Measurements from ENCODE around the gene ROCK2. TPM values are rescaled to one million over a fixed set of nuclear protein-coding genes. Genes with fewer than 3 reads are reported as not detected.

The ROCK2 gene
- total and polyA plus RNA-seq, 2 donors (not counting 1 experiment from before 2014, with no cell fraction given): 2.3 to 30.2 TPM

DNA sequence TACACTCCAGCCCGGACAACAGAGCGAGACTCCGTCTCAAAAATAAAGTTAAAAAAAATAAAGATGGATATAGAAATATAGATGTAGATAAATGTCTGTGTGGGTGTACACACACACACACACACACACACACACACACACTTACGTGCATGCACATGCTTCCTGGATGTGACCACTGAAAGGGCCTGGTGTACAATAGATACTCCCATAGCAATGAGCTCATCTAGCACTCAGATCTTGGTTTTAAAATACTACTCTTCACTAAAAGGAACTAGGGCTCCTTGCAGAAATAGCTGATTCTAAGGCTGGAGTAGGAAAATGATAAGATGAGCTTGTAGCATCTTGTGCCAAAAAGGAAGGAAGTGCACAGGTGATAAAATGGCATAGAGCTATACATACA is 39.1 kb downstream of the ROCK2 start:
- peaks cover 34% of the 10 kb centered on the region for H4K20me1 ChIP-seq (ENCODE audit: control insufficient read depth, insufficient read depth, low read length, poor library complexity, severe bottlenecking)
- H3K4me3 ChIP-seq (ENCODE audit: control extremely low read depth in 1 of 5, extremely low read depth in 1 of 5, insufficient read depth in 1 of 5, low read depth in 2 of 5, low read length in 4 of 5): no peak overlapping the region
- no peak overlapping the region for H2AFZ ChIP-seq (ENCODE audit: insufficient read depth, low read depth, low read length, poor library complexity, severe bottlenecking)
- H3K9ac ChIP-seq (ENCODE audit: low read length): no peak overlapping the region
- H3K9me3 Mint-ChIP-seq (ENCODE audit: insufficient read depth): no peaks in the 10 kb centered on the region
- H3K4me1 Mint-ChIP-seq: peaks cover 7% of the 10 kb centered on the region
- ATAC-seq (ENCODE audit: low read depth): no peak
- no peaks in the 10 kb centered on the region for H3K27me3 ChIP-seq (replicated peaks in 1 of 4; ENCODE audit: control extremely low read depth in 1 of 4, control insufficient read depth in 3 of 4, insufficient read depth in 4 of 4, low read length in 3 of 4)
- no peaks in the 10 kb centered on the region for H3K27me3 Mint-ChIP-seq
- H3K27ac Mint-ChIP-seq: no peak overlapping the region
- intact Hi-C loops (cut with micrococcal nuclease): no loop called here
- no peak overlapping the region for H3K27ac ChIP-seq (ENCODE audit: low read length in 2 of 2)
- H3K79me2 ChIP-seq (ENCODE audit: control insufficient read depth, insufficient read depth, low read length): peaks cover 74% of the 10 kb centered on the region
- TF ChIP-seq EZH2 (IDR thresholded peaks at IDR 0.05; ENCODE audit: borderline replicate concordance, insufficient read depth, low read depth, low read length, poor library complexity, severe bottlenecking): no peak
- TF ChIP-seq, protein P1, sequence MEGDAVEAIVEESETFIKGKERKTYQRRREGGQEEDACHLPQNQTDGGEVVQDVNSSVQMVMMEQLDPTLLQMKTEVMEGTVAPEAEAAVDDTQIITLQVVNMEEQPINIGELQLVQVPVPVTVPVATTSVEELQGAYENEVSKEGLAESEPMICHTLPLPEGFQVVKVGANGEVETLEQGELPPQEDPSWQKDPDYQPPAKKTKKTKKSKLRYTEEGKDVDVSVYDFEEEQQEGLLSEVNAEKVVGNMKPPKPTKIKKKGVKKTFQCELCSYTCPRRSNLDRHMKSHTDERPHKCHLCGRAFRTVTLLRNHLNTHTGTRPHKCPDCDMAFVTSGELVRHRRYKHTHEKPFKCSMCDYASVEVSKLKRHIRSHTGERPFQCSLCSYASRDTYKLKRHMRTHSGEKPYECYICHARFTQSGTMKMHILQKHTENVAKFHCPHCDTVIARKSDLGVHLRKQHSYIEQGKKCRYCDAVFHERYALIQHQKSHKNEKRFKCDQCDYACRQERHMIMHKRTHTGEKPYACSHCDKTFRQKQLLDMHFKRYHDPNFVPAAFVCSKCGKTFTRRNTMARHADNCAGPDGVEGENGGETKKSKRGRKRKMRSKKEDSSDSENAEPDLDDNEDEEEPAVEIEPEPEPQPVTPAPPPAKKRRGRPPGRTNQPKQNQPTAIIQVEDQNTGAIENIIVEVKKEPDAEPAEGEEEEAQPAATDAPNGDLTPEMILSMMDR (IDR thresholded peaks at IDR 0.05): no peak
- WGBS (ENCODE audit: insufficient coverage): no CpG with 5 or more reads among the region's 4 CpGs
- peaks cover 0 to 9% (median 0%) of the 10 kb centered on the region in 3 donors for H3K9me3 ChIP-seq (ENCODE audit: control extremely low read depth in 1 of 3, control insufficient read depth in 2 of 3, insufficient read depth in 1 of 3, low read length in 2 of 3)
- no peaks in the 10 kb centered on the region for H3K36me3 ChIP-seq (replicated peaks in 1 of 2; ENCODE audit: control extremely low read depth in 1 of 2, control insufficient read depth in 1 of 2, extremely low read depth in 1 of 2, insufficient read depth in 2 of 2, low read length in 1 of 2)
- POLR2A ChIA-PET: no interaction called here
- no peaks in the 10 kb centered on the region for H3K4me1 ChIP-seq (ENCODE audit: control insufficient read depth in 2 of 2, insufficient read depth in 2 of 2, low read length in 2 of 2)
- DNase-seq: no peak
- CTCF ChIA-PET: no interaction called here
- H3K4me3 Mint-ChIP-seq: no peak overlapping the region
- no peak overlapping the region for H3K4me2 ChIP-seq (replicated peaks; ENCODE audit: low read depth, low read length, poor library complexity, severe bottlenecking)

DNA sequence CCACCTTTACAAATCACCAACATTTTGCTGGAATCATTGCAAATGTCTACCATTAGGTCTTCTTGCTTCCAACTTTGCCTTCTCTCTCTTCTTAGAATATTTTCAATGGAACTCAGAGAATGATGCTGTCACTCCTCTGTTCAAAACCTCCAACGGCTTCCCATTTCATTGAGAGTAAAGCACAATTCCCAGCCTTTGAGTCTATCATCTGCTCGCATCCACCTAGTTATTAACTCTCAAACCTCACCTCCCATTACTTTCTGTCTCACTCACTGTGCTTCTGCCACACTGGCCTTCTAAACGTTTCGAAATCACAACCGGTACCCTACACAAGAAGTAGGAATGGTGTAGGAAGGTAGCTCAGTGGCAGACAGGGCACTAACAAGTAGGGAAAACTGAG is 40.0 kb downstream of the ROCK2 start:
- TF ChIP-seq, protein P1 (IDR thresholded peaks at IDR 0.05): no peak
- TF ChIP-seq EZH2 (IDR thresholded peaks at IDR 0.05; ENCODE audit: borderline replicate concordance, insufficient read depth, low read depth, low read length, poor library complexity, severe bottlenecking): no peak
- H3K27me3 ChIP-seq (replicated peaks in 1 of 4; ENCODE audit: control extremely low read depth in 1 of 4, control insufficient read depth in 3 of 4, insufficient read depth in 4 of 4, low read length in 3 of 4): no peaks in the 10 kb centered on the region
- ATAC-seq (ENCODE audit: low read depth): no peak
- Mint-ChIP-seq H3K4me1 (peaks cover 7% of the 10 kb centered on the region), H3K27me3 (no peaks in the 10 kb centered on the region), H3K4me3 (no peak overlapping the region), H3K9me3 (ENCODE audit: insufficient read depth) (no peaks in the 10 kb centered on the region), H3K27ac (no peak overlapping the region)
- no peak overlapping the region for H3K4me2 ChIP-seq (replicated peaks; ENCODE audit: low read depth, low read length, poor library complexity, severe bottlenecking)
- WGBS (ENCODE audit: insufficient coverage): 95% methylated on average over 5 of the region's 5 CpGs
- no peaks in the 10 kb centered on the region for H3K4me1 ChIP-seq (ENCODE audit: control insufficient read depth in 2 of 2, insufficient read depth in 2 of 2, low read length in 2 of 2)
- ChIA-PET POLR2A (no interaction called here), CTCF (no interaction called here)
- no peak overlapping the region for H3K4me3 ChIP-seq (ENCODE audit: control extremely low read depth in 1 of 5, extremely low read depth in 1 of 5, insufficient read depth in 1 of 5, low read depth in 2 of 5, low read length in 4 of 5)
- no peak overlapping the region for H3K9ac ChIP-seq (ENCODE audit: low read length)
- H2AFZ ChIP-seq (ENCODE audit: insufficient read depth, low read depth, low read length, poor library complexity, severe bottlenecking): no peak overlapping the region
- intact Hi-C loops (cut with micrococcal nuclease): no loop called here
- no peak overlapping the region for H3K27ac ChIP-seq (ENCODE audit: low read length in 2 of 2)
- H3K79me2 ChIP-seq (ENCODE audit: control insufficient read depth, insufficient read depth, low read length): peaks cover 74% of the 10 kb centered on the region
- peaks cover 34% of the 10 kb centered on the region for H4K20me1 ChIP-seq (ENCODE audit: control insufficient read depth, insufficient read depth, low read length, poor library complexity, severe bottlenecking)
- no peaks in the 10 kb centered on the region for H3K36me3 ChIP-seq (replicated peaks in 1 of 2; ENCODE audit: control extremely low read depth in 1 of 2, control insufficient read depth in 1 of 2, extremely low read depth in 1 of 2, insufficient read depth in 2 of 2, low read length in 1 of 2)
- DNase-seq: no peak
- peaks cover 0 to 9% (median 0%) of the 10 kb centered on the region in 3 donors for H3K9me3 ChIP-seq (ENCODE audit: control extremely low read depth in 1 of 3, control insufficient read depth in 2 of 3, insufficient read depth in 1 of 3, low read length in 2 of 3)
